GM12878 (cell line): ENCODE results near the gene C4orf36. TPM values are rescaled to one million over a fixed set of nuclear protein-coding genes. Genes with fewer than 3 reads are reported as not detected.

Source experiments
- ATAC-seq: fragments of 200-7000 bp; cut with Tn5 transposase; 3 replicates; pipeline ENCODE4 v1.9.1; 2020; ENCODE audit warnings: mild to moderate bottlenecking, moderate library complexity
- BruUV-seq: library from RNA; stranded (reverse); fragments of 400-500 nt; replicated peaks from 2 replicates; lab custom pipeline; 2021; lab: Mats Ljungman, UMichigan
- CTCF ChIA-PET: fragments of 300-600 bp; sonication (Branson Sonifier 250); formaldehyde crosslinking; extraction: SDS; loops from one replicate; lab custom pipeline; 2021; ENCODE audit warnings: inconsistent platforms; lab: Yijun Ruan, JAX
- POLR2A ChIA-PET: fragments of 350-600 bp; formaldehyde crosslinking; extraction: SDS; loops from one replicate; lab custom pipeline; 2021; ENCODE audit warnings: inconsistent platforms; lab: Charles Lee
- RAD21 ChIA-PET: fragments of 300-600 bp; sonication (Branson Sonifier 250); formaldehyde crosslinking; loops from one replicate; lab custom pipeline; 2023; ENCODE audit warnings: antibody characterized with exemption; ENCODE audit not compliant: unreplicated experiment; lab: Charles Lee
- SMC1A ChIA-PET: fragments of 300-600 bp; sonication (Branson Sonifier 250); formaldehyde crosslinking; loops from one replicate; lab custom pipeline; 2023; ENCODE audit not compliant: unreplicated experiment, uncharacterized antibody; lab: Charles Lee
- DNase-seq: peaks from one replicate; pipeline ENCODE4 v3.0.0-alpha.2; 2011; ENCODE audit warnings: low read depth, low spot score
- FAIRE-seq: peaks from 3 replicates; lab custom pipeline; 2011; peaks lifted over from hg19 to GRCh38; lab: Jason Lieb, UNC
- H2AFZ ChIP-seq: 2 replicates; pipeline ENCODE4 v1.6.0; 2011; ENCODE audit warnings: low read depth, low read length, control low read depth; ENCODE audit not compliant: control insufficient read depth
- H3K27ac ChIP-seq: 2 replicates; pipeline ENCODE4 v1.5.1; 2011; ENCODE audit warnings: control low read depth; ENCODE audit not compliant: control insufficient read depth, insufficient read depth
- H3K27me3 ChIP-seq, 2 experiments: replicated peaks in 1 of 2; 2 replicates each; pipeline versions ENCODE4 v1.6.0 to v1.6.1; 2011; ENCODE audit warnings: low read length in 1 of 2; ENCODE audit not compliant: control insufficient read depth in 2 of 2, insufficient read depth in 2 of 2
- H3K36me3 ChIP-seq, 2 experiments: 2 replicates each; pipeline ENCODE4 v1.5.1; 2011; ENCODE audit warnings: low read length in 1 of 2; ENCODE audit not compliant: control insufficient read depth in 2 of 2, insufficient read depth in 2 of 2
- H3K4me1 ChIP-seq: 2 replicates; pipeline ENCODE4 v1.6.1; 2011; ENCODE audit warnings: mild to moderate bottlenecking, low read length, moderate library complexity, mixed read lengths; ENCODE audit not compliant: control insufficient read depth, insufficient read depth
- H3K4me2 ChIP-seq: 2 replicates; pipeline ENCODE4 v1.6.0; 2011; ENCODE audit warnings: control low read depth; ENCODE audit not compliant: control insufficient read depth, insufficient read depth
- H3K4me3 ChIP-seq: fragments of 200-600 bp; sonication (generic); 2 replicates; pipeline ENCODE4 v1.5.1; 2016
- H3K79me2 ChIP-seq: 2 replicates; pipeline ENCODE4 v1.6.0; 2011; ENCODE audit warnings: low read length; ENCODE audit not compliant: control insufficient read depth, insufficient read depth
- H3K9ac ChIP-seq: 2 replicates; pipeline ENCODE4 v1.8.0; 2011; ENCODE audit warnings: low read length, control low read depth, mixed read lengths; ENCODE audit not compliant: control insufficient read depth, insufficient read depth
- H3K9me3 ChIP-seq: replicated peaks from 3 replicates; pipeline ENCODE4 v1.5.1; 2011; ENCODE audit warnings: mild to moderate bottlenecking, low read length; ENCODE audit not compliant: control insufficient read depth, insufficient read depth
- H4K20me1 ChIP-seq: 2 replicates; pipeline ENCODE4 v1.6.0; 2011; ENCODE audit not compliant: control insufficient read depth, insufficient read depth
- CHD4 ChIP-seq: fragments of 200-600 bp; sonication (generic); IDR thresholded peaks from 2 replicates; pipeline ENCODE4 v1.6.1; 2016; ENCODE audit warnings: mild to moderate bottlenecking
- WGBS: methylation state at CpG from one replicate; pipeline ENCODE4 v1.1.6; 2016; ENCODE audit warnings: low lambda C conversion rate; ENCODE audit not compliant: insufficient replicate concordance, insufficient coverage; ENCODE audit errors: missing lambda C conversion rate; 5-methylcytosine and 5-hydroxymethylcytosine counted together
- in situ Hi-C: fragments of 300-500 bp; cut with MboI; formaldehyde crosslinking; loops from 9 replicates; pipeline ENCODE4 v1.14.3; 2018; ENCODE audit warnings: mixed read lengths
- intact Hi-C: fragments of 100-400 bp; cut with micrococcal nuclease; formaldehyde crosslinking; loops from one replicate; pipeline ENCODE4 v1.14.2; 2022; ENCODE audit not compliant: unreplicated experiment
- polyA plus RNA-seq, 11 experiments: library from polyadenylated mRNA; depleted of rRNA in 4 of 11; unstranded in 6 of 11; stranded (reverse) in 5 of 11; fragments of >200 nt; fragmentation: Nextera tagmentation in 4 of 11; fragmentation: Illumina TruSeq in 1 of 11; extraction: Ambion mirVana in 4 of 11; extraction: Trizol in 1 of 11; gene quantifications; 1 replicate in 1 of 11; 2 replicates in 10 of 11; pipeline versions ENCODE4 v1.2.1 to v1.2.3, GENCODE V29; 2011 to 2016; ENCODE audit warnings: inconsistent platforms in 2 of 11, missing spikeins in 2 of 11, low read depth in 1 of 11
- total RNA-seq, 4 experiments: library from RNA; depleted of rRNA in 3 of 4; stranded (reverse); fragments of >200 nt in 3 of 4; fragmentation: Illumina TruSeq in 1 of 4; extraction: Trizol in 1 of 4; gene quantifications; 2 replicates each; pipeline versions ENCODE4 v1.2.1 to v1.2.3, GENCODE V29; 2013 to 2021
- TF ChIP-seq, protein P1 (sequence below): IDR thresholded peaks from 2 replicates; pipeline ENCODE4 v1.6.1; 2012; ENCODE audit warnings: improper control_type of control experiment, low read depth, low read length; ENCODE audit not compliant: insufficient replicate concordance
- TF ChIP-seq, protein P2 (sequence below): IDR thresholded peaks from 2 replicates; pipeline ENCODE4 v1.6.1; 2012; ENCODE audit warnings: low read length, inconsistent platforms

Gene C4orf36
- total and polyA plus RNA-seq, 10 of the 15 experiments (the other 5 are each of a cell fraction or from before 2014, with no cell fraction given), result 0.35 to 2.7 (median 1.3) TPM; not detected in 2

DNA sequence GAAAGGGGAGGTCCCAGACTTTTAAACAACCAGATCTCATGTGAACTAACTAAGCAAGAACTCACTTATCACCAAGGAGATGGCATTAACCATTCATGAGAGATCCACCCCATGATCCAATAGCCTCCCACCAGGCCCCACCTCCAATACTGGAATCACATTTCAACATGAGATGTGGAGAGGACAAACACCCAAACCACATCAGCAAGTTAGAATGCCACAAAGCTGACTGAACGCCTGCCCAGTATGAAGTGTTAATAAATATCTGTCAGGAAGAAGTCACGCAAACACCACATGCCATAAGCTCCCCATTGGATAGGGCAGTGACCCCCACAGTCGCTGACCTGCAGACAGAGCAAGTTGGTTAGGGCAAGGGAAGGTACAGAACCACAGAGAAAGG is 57.3 kb downstream of the C4orf36 start:
- TF ChIP-seq, protein P1, sequence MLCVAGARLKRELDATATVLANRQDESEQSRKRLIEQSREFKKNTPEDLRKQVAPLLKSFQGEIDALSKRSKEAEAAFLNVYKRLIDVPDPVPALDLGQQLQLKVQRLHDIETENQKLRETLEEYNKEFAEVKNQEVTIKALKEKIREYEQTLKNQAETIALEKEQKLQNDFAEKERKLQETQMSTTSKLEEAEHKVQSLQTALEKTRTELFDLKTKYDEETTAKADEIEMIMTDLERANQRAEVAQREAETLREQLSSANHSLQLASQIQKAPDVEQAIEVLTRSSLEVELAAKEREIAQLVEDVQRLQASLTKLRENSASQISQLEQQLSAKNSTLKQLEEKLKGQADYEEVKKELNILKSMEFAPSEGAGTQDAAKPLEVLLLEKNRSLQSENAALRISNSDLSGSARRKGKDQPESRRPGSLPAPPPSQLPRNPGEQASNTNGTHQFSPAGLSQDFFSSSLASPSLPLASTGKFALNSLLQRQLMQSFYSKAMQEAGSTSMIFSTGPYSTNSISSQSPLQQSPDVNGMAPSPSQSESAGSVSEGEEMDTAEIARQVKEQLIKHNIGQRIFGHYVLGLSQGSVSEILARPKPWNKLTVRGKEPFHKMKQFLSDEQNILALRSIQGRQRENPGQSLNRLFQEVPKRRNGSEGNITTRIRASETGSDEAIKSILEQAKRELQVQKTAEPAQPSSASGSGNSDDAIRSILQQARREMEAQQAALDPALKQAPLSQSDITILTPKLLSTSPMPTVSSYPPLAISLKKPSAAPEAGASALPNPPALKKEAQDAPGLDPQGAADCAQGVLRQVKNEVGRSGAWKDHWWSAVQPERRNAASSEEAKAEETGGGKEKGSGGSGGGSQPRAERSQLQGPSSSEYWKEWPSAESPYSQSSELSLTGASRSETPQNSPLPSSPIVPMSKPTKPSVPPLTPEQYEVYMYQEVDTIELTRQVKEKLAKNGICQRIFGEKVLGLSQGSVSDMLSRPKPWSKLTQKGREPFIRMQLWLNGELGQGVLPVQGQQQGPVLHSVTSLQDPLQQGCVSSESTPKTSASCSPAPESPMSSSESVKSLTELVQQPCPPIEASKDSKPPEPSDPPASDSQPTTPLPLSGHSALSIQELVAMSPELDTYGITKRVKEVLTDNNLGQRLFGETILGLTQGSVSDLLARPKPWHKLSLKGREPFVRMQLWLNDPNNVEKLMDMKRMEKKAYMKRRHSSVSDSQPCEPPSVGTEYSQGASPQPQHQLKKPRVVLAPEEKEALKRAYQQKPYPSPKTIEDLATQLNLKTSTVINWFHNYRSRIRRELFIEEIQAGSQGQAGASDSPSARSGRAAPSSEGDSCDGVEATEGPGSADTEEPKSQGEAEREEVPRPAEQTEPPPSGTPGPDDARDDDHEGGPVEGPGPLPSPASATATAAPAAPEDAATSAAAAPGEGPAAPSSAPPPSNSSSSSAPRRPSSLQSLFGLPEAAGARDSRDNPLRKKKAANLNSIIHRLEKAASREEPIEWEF, result no peak
- TF ChIP-seq CHD4, result no peak
- TF ChIP-seq, protein P2, sequence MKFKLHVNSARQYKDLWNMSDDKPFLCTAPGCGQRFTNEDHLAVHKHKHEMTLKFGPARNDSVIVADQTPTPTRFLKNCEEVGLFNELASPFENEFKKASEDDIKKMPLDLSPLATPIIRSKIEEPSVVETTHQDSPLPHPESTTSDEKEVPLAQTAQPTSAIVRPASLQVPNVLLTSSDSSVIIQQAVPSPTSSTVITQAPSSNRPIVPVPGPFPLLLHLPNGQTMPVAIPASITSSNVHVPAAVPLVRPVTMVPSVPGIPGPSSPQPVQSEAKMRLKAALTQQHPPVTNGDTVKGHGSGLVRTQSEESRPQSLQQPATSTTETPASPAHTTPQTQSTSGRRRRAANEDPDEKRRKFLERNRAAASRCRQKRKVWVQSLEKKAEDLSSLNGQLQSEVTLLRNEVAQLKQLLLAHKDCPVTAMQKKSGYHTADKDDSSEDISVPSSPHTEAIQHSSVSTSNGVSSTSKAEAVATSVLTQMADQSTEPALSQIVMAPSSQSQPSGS, result no peak
- FAIRE-seq, result no peak
- H3K27me3 ChIP-seq, result no peaks in the 10 kb centered on the region
- in situ Hi-C loops, result no loop called here
- ChIA-PET POLR2A (no interaction called here), RAD21 (no interaction called here), SMC1A (no interaction called here), CTCF (interaction anchor here (1.2 kb wide), 1 partner anchor 339 kb away, joined by 3 read pairs; no protein-coding TSS in a partner anchor)
- H3K79me2 ChIP-seq, result no peaks in the 10 kb centered on the region
- ATAC-seq, result no peak
- WGBS, result 31% methylated on average over 3 of the region's 3 CpGs
- H3K4me3 ChIP-seq, result no peak overlapping the region
- no peak overlapping the region for H3K4me2 ChIP-seq
- intact Hi-C loops, result no loop called here
- H3K36me3 ChIP-seq, result no peaks in the 10 kb centered on the region
- H3K27ac ChIP-seq, result no peak overlapping the region
- no peak for DNase-seq
- no peak overlapping the region for H2AFZ ChIP-seq
- H3K4me1 ChIP-seq, result no peaks in the 10 kb centered on the region
- BruUV-seq, result no TSS peak
- no peaks in the 10 kb centered on the region for H4K20me1 ChIP-seq
- H3K9ac ChIP-seq, result no peak overlapping the region
- H3K9me3 ChIP-seq, result no peaks in the 10 kb centered on the region
